Right renal cortex interstitium (tissue), 3 donors: ENCODE data around the gene SPTBN1. TPM values are rescaled to one million over a fixed set of nuclear protein-coding genes. Genes with fewer than 3 reads are reported as not detected.

Source experiments
- DNase-seq, 3 donors: peaks; one replicate each; pipeline ENCODE4 v3.0.0-alpha.2; 2013; ENCODE audit warnings: low read depth in 3 of 3, low spot score in 2 of 3
- polyA plus RNA-seq, 3 donors: library from polyadenylated mRNA; unstranded; fragments of 120-200 nt; gene quantifications; one replicate each; pipeline ENCODE4 v1.2.1, GENCODE V29; 2013; ENCODE audit not compliant: insufficient read length in 3 of 3

The SPTBN1 gene
- polyA plus RNA-seq, 3 donors = 222 to 230 (median 225) TPM

DNA sequence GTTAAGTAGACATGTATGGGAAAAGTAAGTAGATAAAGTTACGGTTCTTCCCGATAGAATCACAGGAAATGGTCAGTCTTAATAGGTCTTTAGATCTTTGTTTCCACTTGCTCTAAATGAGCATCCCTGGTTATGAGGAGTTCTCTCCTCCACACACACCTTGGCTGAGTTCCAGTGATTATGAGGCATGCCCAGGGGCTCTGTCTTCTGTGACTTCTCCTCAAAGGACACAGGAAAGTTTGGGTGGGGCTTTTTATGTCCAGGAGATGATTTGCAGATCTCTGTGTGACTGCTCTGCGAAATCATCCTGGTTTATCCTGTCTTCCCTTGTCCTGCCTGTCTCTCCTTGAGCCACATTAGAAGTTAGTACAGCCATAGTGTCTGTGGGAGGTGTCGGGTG is 183.5 kb downstream of the SPTBN1 start:
- DNase-seq = no peak

DNA sequence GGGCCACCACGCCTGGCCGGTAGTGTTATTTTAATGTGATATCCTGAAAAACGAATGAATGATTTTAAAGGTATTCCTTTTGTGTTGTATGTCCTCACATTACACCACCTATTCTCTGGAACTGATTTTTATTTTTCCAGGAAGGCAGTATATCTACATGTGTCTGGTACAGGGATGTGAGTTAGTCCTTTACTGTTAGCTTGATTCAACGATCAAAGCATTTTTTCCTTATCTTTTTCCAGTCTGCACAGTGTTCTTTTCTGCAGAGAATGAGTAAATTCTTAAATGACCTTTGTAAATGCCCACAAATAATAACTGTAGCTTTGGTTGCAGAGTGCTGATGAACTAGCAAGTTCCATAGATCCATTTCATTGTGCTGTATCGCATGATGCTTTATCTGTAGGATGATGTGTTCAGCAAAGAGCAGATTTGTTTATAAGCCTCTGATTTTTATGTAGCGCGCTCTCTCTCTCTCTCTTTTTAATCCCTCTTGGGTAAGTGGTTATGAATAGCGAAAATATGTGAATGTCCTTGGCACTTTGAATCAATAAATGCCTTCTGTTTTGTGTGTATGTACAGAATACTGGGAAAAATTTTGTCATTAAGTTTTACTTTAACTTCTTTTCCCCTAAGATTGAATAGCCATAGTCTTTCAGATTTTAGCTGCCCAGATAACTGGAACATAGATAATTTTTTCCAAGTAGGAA is 184.9 kb downstream of the SPTBN1 start:
- DNase-seq = no peak

DNA sequence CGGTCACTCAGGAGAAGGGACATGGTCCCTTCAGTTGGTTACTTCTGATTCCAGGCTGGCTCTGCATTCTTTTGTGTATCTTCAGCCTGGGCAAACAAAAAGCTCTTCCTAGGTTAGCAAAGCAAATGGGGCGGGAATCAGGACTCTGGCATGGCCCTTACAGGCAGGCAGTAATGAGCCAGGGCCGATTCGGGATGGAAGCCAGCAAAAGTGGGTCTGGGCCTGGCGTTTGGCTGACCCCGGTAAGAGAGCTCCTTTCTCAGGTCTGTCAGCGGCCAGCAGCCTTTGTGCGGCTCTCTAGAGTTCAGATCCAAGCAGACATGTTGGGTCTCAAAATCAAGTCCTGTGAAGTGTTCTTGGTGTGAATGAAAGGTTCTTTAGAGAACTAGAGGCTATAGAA is 185.9 kb downstream of the SPTBN1 start:
- DNase-seq = no peak

DNA sequence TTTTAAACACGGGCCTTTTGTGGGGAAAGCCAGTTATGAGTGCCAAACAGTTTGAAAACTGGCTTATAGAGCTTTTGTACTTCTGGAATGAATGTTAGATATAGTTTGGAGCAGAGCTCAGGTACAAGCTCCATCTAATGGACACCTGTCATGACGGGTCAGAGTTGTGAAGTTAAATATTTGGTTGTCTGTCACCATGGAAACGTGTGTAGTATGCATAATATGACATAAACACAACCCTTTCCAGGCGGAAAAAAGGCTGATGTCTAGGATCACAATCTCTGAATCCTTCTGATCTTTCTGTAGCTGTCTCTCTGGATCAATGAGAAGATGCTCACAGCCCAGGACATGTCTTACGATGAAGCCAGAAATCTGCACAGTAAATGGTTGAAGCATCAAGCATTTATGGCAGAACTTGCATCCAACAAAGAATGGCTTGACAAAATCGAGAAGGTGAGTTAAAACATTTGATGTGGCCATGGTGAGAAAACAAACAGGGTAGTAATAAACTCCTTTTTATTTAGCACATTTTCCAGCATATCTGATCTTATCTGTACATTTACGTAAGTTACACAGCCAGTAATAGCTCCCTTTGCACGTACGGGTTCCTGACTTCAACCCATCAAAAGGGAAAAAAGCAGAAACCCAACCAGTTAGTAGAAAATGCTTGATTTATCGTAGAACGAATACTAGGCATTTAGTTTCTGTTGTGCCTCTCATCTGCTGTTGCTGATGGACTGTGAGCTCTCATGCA is 186.7 kb downstream of the SPTBN1 start:
- DNase-seq = no peak

DNA sequence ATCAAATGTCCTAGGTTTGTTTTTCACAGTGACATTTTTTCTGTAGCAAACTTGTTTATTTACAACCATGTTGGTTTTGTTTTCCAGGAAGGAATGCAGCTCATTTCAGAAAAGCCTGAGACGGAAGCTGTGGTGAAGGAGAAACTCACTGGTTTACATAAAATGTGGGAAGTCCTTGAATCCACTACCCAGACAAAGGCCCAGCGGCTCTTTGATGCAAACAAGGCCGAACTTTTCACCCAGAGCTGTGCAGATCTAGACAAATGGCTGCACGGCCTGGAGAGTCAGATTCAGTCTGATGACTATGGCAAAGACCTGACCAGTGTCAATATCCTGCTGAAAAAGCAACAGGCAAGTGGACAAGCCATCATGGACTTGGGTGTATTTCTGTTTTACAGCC is 188.1 kb downstream of the SPTBN1 start:
- DNase-seq = no peak

DNA sequence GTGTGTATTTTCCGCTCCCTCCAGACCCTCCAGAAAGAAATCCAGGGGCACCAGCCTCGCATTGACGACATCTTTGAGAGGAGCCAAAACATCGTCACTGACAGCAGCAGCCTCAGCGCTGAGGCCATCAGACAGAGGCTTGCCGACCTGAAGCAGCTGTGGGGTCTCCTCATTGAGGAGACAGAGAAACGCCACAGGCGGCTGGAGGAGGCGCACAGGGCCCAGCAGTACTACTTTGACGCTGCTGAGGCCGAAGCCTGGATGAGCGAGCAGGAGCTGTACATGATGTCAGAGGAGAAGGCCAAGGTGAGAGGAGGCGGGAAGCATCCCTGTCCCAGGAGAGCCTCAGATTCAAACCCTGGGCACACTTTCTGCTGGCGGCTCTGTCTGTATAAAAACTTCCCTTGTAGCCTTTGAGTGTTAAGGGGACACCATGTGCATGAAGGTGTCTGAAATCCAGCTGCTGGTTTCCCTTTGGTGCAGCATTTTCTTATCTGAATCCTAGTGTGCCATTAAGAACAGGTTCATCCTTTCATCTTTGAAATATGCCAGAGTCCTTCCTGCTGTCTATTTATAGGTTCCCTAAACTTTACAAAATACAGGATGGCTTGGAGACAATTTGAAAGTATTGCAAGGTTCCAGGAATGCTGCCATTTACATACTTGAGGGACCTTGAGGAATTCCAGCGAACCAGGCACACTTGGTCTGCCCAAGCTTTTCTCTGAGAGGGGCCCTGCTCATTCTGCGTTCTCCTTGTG is 190.2 kb downstream of the SPTBN1 start:
- DNase-seq = no peak

DNA sequence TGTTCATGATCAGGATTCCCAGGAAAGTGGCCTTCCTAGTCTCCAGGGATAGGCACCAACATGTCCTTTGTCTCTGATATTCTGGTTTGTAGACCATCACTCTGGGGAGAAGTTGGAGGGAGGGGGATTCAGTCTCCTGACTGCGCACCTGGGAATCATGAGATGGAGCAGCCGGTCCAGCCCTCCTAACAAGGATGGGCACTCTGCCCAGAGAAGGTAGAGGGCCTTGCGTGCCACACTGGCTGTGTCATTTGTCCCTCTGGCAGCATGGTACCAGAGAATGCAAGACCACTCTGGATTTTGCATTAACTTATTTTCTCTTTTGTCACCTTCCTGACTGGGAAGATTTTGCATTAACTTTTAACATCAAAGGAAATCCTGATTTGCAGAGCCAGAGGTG is 192.1 kb downstream of the SPTBN1 start:
- no peak for DNase-seq

DNA sequence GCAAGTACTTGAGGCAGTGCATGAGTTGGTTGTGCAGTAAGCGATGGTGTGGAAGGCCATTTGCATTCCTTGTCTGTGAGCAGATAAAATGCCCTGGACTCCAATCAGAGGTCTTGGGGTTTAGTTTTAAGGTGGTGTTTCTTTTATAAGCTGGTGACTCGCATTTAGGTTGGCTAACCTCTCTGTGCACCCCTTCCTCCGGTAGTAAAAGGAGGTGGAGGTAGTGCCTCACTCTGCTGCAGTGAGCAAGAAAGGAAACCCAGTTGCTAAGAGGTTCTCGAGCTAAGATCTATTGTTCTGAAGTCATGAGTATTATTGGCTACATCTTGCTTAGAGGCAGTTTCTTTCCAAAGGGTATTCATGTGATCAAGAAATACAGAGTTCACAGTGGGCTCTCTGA is 193.1 kb downstream of the SPTBN1 start:
- no peak for DNase-seq

DNA sequence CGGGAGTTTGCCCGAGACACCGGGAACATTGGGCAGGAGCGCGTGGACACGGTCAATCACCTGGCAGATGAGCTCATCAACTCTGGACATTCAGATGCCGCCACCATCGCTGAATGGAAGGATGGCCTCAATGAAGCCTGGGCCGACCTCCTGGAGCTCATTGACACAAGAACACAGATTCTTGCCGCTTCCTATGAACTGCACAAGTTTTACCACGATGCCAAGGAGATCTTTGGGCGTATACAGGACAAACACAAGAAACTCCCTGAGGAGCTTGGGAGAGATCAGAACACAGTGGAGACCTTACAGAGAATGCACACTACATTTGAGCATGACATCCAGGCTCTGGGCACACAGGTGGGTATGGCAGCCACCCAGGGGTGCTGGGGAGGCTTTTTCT is 193.5 kb downstream of the SPTBN1 start:
- no peak for DNase-seq

DNA sequence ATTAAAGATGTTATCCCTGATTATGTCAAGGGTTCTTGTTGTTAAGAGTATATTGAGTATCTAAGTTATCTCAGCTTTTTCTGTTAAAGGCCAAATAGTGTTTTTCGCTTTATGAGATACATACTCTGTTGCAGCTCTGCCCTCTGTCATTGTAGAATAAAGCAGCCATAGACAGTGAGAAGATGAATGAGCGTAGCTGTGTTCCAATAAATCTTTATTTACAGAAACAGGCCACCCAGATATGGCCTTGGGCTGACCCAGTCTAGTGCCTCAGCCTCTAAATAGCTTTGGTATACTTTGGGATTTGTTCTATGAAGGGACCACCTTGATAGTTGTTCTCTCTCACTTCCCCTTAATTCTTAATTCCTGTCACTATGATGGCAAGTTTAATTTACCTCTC is 194.5 kb downstream of the SPTBN1 start:
- no peak for DNase-seq

DNA sequence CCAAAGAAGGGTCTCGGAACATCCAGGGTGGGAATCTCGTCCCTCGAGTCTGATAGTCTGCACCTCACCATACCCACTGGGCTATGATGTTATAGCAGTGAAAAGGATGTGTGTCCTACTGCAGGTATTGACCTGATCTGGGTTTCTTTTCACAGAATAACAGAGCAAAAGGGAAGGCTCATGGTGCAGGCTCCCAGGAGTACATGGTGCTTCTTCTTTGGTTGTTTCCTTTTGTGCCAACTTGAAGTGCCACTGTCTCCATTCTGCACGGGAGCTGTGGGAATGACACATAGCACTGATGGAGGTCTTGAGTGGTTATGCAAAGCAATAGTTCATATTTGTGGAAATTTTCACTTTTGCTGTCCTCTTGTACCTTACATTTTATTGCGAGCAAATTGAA is 195.2 kb downstream of the SPTBN1 start:
- DNase-seq = no peak

DNA sequence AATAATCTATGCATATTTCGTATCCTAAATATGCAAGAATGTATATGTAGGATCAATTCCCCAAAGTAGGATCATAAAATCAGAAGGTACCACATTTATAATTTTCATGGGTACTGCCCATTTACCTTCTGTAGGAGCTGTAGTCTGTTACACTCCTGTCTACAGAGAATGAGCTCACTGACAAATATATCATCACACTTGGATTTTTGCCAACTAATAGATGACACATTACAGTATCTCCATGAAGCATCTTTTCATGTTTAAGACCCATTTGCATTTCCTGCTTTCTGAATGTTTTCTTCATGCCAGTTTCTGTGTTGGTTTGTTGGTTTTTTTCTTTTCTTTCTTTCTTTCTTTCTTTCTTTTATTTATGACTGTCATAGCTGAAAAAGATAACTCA is 196.4 kb downstream of the SPTBN1 start:
- DNase-seq = no peak

DNA sequence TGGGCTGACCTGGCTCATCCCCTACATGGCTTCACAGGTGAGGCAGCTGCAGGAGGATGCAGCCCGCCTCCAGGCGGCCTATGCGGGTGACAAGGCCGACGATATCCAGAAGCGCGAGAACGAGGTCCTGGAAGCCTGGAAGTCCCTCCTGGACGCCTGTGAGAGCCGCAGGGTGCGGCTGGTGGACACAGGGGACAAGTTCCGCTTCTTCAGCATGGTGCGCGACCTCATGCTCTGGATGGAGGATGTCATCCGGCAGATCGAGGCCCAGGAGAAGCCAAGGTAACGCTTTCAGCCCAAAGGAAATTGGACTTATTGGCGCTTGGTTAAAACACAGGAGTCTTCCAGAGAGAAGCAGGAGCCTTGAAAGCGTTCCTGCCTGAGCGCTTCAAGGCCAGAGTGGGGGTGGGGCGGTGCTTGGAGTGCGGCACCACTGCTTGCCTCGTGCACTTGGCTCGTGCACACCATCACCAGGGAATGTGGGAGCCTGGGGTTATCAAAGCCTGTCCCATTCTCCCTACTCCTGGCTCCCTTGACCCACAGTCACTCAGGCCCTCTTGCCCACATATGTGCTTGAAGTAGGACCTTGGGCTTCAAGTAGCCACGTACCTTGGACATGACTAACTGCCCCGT is 197.6 kb downstream of the SPTBN1 start:
- DNase-seq = no peak

DNA sequence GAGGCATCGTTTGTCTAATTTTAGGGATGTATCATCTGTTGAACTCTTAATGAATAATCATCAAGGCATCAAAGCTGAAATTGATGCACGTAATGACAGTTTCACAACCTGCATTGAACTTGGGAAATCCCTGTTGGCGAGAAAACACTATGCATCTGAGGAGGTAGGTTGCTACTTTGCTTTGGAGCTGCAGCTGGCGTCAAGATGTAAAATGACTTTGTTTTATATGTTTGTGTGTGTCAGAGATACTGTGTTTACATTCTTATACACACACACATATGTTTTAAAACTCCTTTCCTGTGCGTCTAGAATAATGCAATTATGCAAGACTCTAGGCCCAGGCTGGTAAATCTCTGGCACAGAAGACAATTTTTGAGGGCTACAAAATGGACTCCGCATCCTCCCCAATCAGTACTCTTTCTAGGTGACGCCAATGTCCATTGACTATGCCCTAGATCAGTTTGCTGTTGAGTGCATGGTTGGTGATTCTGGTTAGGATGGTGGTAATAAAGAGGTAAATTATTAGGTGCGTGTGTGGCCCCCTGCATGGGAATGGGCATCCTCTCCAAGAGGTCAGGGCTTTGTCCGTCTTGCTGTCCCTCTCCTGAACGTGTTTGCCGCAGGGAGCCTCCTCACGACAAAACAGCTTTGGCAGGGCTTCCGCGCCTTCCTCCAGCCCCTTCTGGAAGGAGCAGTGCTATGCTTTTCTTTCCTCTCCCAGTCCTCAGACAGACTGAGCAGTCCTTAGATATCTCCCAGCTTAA is 199.1 kb downstream of the SPTBN1 start:
- DNase-seq = no peak

DNA sequence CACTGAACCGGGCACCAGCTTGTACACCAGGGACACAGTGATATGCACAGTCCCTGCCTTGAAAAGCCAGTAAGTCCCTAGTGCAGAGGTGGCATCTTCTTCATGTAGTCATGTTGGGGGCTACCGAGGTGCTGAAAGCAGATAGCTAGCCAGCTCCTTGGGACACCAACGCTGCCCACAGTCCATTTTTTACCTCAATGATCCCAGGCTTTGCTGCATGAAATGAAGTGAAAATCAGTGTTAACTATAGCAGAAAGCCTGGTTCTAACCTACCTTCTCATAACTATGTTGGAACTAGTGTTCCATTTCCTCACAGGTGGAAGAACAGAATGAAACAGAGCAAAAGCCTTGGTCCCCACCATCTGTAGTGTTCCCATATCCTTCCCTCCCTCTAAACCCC is 200.7 kb downstream of the SPTBN1 start:
- no peak for DNase-seq

DNA sequence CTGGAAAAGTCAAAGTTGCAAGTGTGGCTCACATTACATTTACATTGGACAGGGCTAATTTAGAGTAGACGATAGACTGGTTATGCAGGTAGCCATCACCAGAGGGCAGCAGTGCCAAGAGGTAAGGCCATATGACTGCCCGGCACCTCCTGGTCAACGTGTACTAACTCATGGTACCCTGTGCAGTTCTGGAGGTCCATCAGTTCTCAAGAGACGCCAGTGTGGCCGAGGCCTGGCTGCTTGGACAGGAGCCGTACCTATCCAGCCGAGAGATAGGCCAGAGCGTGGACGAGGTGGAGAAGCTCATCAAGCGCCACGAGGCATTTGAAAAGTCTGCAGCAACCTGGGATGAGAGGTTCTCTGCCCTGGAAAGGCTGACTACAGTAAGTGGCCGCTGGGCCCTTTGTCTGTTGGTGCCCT is 201.5 kb downstream of the SPTBN1 start:
- DNase-seq = no peak

DNA sequence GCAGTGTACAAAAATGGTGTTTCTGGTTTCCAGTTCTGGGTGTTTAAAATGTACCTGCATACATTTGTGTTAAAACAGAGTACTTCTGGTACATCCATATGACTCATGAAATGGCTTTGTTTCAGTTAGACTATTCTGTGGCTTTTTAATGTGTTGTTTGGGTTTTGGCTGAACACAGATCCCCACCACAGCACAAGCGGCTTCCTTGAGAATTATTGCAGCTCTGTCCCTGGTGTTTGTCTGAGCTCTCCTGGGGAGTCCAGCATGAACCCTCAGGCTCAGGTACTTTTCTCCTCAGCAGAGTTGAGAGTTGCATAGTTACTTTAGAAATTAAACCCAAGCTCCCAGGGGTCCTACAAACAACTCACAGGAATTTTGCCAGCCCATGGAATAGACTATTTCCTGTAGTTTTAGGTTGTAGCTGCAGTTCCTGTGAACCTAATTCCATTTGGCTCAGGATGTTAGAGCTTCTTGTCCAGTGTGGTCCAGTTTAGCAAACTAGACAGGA is 202.5 kb downstream of the SPTBN1 start:
- no peak for DNase-seq

DNA sequence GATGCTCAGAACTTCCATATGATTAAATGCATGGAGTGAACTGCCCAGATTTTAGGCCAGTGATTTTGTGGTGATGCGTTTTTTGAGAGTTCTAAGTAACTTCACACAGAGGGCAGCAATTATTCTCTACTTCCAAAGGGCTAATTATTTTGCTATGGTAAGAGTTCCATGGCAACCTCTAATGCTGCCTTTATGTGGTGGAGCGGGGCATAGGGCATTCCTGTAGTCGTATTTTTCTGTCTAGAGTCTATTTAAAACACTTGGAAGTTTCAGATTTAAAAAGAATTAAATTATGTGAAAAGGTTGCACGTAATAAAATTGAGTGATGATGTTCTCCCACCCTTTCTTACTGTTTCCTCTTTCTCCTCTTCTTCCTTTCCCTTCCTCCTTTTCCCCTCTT is 203.4 kb downstream of the SPTBN1 start:
- no peak for DNase-seq

DNA sequence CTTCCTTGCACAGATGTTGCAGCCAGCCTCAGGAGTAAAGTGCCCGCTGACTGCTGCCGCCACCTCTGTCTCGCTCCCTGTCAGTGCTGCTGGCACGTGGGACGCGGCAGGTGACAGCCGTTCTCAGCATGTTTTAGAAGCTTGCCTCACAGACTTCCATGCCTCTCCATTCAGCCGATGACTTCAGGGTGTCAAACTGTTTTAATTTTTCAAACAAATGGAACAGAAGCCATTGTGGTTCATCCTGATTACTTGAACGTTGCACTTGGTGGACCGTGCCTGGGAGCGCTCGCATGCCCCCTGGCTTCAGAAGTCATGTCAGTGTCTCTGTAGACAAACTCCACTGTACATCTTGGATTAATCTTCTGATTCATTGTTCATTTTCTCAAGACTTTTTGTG is 204.6 kb downstream of the SPTBN1 start:
- DNase-seq = no peak

DNA sequence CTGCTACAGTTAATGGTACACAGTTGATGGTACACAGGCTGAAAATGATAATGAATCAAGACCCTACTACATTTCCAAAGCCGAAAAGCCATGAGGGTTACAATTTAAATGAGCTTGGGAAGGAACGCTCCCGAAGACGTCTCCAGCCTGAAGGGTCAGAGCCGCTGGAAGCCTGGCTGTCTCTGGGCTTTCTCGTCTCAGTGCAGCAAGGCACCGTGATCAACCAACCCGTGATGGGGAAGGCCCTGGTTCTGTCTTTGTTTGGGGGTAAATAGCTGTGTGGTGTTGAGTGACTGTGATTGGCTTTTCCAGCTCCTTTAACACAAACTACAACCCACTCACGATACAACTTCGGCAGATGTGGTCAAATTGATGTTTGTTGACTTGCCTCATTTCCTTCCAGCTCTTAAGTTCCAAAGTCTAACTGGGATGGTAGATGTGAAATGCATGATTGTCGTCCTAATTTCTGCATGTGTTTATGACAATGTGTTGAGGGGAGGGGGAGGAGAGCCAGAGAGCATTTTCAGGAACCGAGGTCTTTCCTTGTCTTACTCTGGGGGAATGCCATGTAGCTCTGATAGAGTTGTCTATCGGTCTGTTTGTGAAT is 207.4 kb downstream of the SPTBN1 start:
- no peak for DNase-seq
